Vagina (tissue), 2 donors: ENCODE data around the gene JSRP1. TPM values are rescaled to one million over a fixed set of nuclear protein-coding genes. Genes with fewer than 3 reads are reported as not detected.

Source experiments
- DNase-seq, 2 donors: peaks; one replicate each; pipeline ENCODE4 v3.0.0-alpha.2; 2017; ENCODE audit errors: extremely low spot score in 2 of 2
- H3K27ac ChIP-seq: fragments of 200-600 bp; sonication (generic); one replicate; pipeline ENCODE4 v1.5.1; 2019
- H3K27me3 ChIP-seq: fragments of 200-600 bp; sonication (generic); one replicate; pipeline ENCODE4 v1.5.1; 2019
- H3K36me3 ChIP-seq, 2 donors: fragments of 200-600 bp; sonication (generic); one replicate each; pipeline ENCODE4 v1.5.1; 2017 to 2019
- H3K4me1 ChIP-seq: fragments of 200-600 bp; sonication (generic); one replicate; pipeline ENCODE4 v1.5.1; 2019
- H3K4me3 ChIP-seq, 2 donors: fragments of 200-600 bp; sonication (generic); 1 replicate in 1 of 2; 2 replicates in 1 of 2; pipeline ENCODE4 v1.5.1; 2016 to 2019
- H3K9me3 ChIP-seq: fragments of 200-600 bp; sonication (generic); one replicate; pipeline ENCODE4 v1.5.1; 2019
- POLR2A ChIP-seq, 2 donors: fragments of 450-650 bp; IDR thresholded peaks; one replicate each; pipeline ENCODE4 v1.6.1; 2017; ENCODE audit warnings: antibody characterized with exemption in 2 of 2, mild to moderate bottlenecking in 2 of 2, moderate library complexity in 2 of 2
- POLR2AphosphoS5 ChIP-seq, 2 donors: sonication (generic); formaldehyde crosslinking; IDR thresholded peaks; one replicate each; pipeline ENCODE4 v1.9.0; 2017; ENCODE audit warnings: antibody characterized with exemption in 2 of 2, mild to moderate bottlenecking in 2 of 2, low read depth in 1 of 2; ENCODE audit not compliant: insufficient read depth in 1 of 2
- intact Hi-C: fragments of 100-400 bp; cut with DNase I; formaldehyde crosslinking; loops from one replicate; pipeline ENCODE4 v1.15.1; 2023
- total RNA-seq: library from RNA; depleted of rRNA; stranded (reverse); fragments of >200 nt; gene quantifications from one replicate; pipeline ENCODE4 v1.2.3, GENCODE V29; 2016
- TF ChIP-seq, protein P1 (sequence below), 3 experiments: fragments of 450-650 bp in 2 of 3; fragments of 200-600 bp in 1 of 3; sonication (generic) in 1 of 3; IDR thresholded peaks; one replicate each; pipeline ENCODE4 v1.5.1; 2017 to 2019; ENCODE audit warnings: antibody characterized with exemption in 3 of 3, mild to moderate bottlenecking in 2 of 3, moderate library complexity in 2 of 3

JSRP1 gene
- total RNA-seq, 1 donor from 2014 or later, result not detected

DNA sequence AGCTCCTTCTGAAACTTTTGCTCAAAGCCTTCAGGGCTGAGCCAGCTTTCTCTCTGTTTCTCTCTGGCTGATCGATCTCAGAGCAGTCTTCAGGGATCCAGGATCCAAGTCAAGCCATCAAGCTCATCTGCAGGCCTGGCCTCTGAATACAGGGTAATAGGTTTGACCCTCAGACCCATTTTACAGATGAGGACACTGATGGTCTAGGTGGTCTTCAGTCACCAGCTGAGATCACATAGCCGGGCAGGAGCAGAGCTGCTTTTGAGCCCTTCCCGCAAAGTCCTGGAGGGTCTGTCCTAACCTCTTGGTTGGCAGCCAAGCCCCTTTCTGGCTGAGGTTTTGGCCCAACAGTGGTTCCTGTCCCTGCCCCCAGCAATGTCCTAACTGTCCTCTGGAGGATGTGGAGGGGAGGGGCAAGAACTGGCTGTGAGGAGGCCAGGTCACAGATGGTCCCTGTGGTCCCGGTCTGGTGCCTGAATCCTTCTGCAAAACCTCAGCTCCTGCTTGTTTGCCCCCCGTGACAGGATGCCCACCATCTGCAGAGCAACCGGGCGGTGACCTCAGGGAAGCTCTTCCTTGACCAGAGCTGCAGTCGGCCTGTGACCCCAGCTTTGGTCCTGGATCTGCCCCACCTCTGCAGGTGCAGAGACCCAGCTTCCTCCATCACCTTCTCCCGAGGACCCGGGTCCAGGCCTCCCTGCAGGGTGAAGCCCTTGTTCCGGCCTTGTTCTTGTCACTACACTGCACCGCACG lies 31.5 kb upstream of the JSRP1 start:
- no peaks in the 10 kb centered on the region for H3K36me3 ChIP-seq
- H3K4me3 ChIP-seq, result no peak overlapping the region
- DNase-seq, result no peak
- peaks cover 8% of the 10 kb centered on the region for H3K27me3 ChIP-seq
- no peaks in the 10 kb centered on the region for H3K9me3 ChIP-seq
- intact Hi-C loops, result no loop called here
- no peak overlapping the region for H3K27ac ChIP-seq
- TF ChIP-seq, protein P1, sequence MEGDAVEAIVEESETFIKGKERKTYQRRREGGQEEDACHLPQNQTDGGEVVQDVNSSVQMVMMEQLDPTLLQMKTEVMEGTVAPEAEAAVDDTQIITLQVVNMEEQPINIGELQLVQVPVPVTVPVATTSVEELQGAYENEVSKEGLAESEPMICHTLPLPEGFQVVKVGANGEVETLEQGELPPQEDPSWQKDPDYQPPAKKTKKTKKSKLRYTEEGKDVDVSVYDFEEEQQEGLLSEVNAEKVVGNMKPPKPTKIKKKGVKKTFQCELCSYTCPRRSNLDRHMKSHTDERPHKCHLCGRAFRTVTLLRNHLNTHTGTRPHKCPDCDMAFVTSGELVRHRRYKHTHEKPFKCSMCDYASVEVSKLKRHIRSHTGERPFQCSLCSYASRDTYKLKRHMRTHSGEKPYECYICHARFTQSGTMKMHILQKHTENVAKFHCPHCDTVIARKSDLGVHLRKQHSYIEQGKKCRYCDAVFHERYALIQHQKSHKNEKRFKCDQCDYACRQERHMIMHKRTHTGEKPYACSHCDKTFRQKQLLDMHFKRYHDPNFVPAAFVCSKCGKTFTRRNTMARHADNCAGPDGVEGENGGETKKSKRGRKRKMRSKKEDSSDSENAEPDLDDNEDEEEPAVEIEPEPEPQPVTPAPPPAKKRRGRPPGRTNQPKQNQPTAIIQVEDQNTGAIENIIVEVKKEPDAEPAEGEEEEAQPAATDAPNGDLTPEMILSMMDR (IDR thresholded peaks at IDR 0.05), result no peak
- peaks cover 22% of the 10 kb centered on the region for H3K4me1 ChIP-seq

DNA sequence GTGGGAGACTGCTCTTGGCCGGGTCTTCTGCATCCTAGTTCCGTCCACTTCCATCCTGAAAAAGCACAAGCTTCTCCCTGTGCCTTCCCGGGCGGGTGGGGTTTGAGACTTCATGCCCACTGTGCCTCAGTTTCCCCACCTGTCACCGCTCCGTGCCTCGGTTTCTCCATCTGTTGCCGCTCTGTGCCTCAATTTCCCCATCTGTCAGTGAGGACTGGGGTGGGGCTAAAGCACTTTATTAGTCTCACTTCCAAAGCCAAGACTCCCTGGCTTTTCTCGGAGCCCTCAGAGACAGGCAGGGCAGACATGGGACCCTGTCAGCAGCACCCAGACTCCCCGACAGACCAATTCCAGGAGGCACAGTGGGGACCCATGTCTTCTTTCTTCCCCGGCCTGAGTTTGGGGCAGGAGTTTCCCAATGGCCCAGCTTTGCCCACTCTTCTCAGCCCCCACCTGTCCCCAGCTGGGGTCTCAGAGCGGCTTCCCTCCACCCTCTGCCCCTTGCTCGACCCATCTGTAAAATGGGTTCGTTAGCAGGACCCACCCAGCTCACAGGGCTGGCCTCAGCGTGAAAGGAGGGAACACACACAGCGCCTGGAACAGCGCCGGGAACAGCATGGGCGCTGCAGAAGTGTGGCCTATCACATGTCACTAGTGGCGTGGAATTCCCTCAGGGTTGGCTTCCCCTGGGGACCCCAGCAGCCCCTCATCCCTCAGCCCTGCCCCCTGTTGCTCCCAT lies 30.4 kb upstream of the JSRP1 start:
- peaks cover 8% of the 10 kb centered on the region for H3K27me3 ChIP-seq
- H3K36me3 ChIP-seq, result no peaks in the 10 kb centered on the region
- intact Hi-C loops, result no loop called here
- H3K9me3 ChIP-seq, result no peaks in the 10 kb centered on the region
- H3K4me1 ChIP-seq, result peaks cover 34% of the 10 kb centered on the region
- DNase-seq, result no peak
- no peak overlapping the region for H3K27ac ChIP-seq
- no peak overlapping the region for H3K4me3 ChIP-seq
- TF ChIP-seq, protein P1 (IDR thresholded peaks at IDR 0.05), result no peak
- no peak for TF ChIP-seq POLR2AphosphoS5 (IDR thresholded peaks at IDR 0.05; ENCODE audit: insufficient read depth in 1 of 2, low read depth in 1 of 2)
- no peak for TF ChIP-seq POLR2A (IDR thresholded peaks at IDR 0.05)

DNA sequence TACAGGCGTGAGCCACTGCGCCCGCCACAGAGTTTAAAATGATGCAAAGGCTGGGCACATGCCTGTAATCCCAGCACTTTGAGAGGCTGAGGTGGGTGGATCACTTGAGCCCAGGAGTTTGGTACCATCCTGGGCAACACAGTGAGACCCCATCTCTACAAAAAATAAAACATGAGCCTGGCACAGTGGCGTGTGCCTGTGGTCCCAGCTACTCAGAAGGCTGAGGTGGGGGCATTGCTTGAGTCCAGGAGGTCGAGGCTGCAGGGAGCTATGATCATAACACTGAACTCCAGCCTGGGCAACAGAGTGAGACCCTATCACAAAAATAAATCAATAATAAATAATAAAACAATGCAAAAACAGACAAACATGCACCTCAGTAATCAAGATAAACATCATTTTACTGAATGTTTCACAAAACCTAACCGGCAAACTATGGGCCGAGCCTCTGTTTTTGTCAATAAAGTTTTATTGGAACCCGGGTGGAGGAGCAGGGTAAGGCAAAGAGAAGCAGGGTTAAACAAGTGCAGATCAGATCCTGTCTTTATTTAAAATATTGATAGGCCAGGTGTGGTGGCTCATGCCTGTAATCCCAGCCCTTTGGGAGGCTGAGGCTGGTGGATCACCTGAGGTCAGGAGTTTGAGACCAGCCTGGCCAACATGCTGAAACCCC lies 27.8 kb upstream of the JSRP1 start:
- TF ChIP-seq POLR2AphosphoS5 (IDR thresholded peaks at IDR 0.05; ENCODE audit: insufficient read depth in 1 of 2, low read depth in 1 of 2), result no peak
- TF ChIP-seq POLR2A (IDR thresholded peaks at IDR 0.05), result no peak
- TF ChIP-seq, protein P1 (IDR thresholded peaks at IDR 0.05), result no peak
- Histone ChIP-seq H3K4me3 (no peak overlapping the region), H3K27ac (no peak overlapping the region), H3K27me3 (no peaks in the 10 kb centered on the region), H3K9me3 (no peaks in the 10 kb centered on the region), H3K4me1 (peaks cover 13% of the 10 kb centered on the region), H3K36me3 (no peaks in the 10 kb centered on the region)
- DNase-seq, result no peak
- intact Hi-C loops, result no loop called here

DNA sequence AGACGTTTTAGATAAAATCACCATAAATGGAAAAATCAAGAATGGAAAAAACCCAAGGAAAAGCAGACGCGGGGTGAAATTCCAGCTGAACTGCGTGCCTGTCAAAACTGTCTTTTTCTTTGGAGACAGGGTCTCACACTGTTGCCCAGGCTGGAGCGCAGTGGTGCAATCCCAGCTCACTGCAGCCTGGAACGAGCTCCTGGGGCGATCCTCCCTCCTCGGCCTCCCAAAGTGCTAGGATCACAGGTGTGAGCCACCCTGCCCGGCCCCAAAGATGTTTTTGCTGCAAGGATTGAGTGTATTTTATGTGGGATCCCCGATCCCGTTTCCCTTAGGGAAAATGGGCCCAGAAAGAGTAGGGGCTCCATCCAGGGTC lies 26.6 kb upstream of the JSRP1 start:
- Histone ChIP-seq H3K27me3 (no peaks in the 10 kb centered on the region), H3K36me3 (no peaks in the 10 kb centered on the region), H3K27ac (no peak overlapping the region), H3K9me3 (no peaks in the 10 kb centered on the region), H3K4me3 (peak overlapping the region; percentile 29 to 30), H3K4me1 (peaks cover 13% of the 10 kb centered on the region)
- TF ChIP-seq POLR2A (IDR thresholded peaks at IDR 0.05) (no peak), POLR2AphosphoS5 (IDR thresholded peaks at IDR 0.05; ENCODE audit: insufficient read depth in 1 of 2, low read depth in 1 of 2) (no peak)
- TF ChIP-seq, protein P1 (IDR thresholded peaks at IDR 0.05), result no peak
- intact Hi-C loops, result no loop called here
- DNase-seq, result no peak
